ENCODE data around the gene RAB44.

The RAB44 gene

GRCh38 chr6:36677753-36678487, 19.7 kb upstream of the RAB44 start:
- no peak for DNase-seq (ENCODE audit: extremely low read depth, low read depth)
- no peak for TF ChIP-seq CTCF (IDR thresholded peaks at IDR 0.05; ENCODE audit: low read depth, low read length)

GRCh38 chr6:36678488-36679042, 19.1 kb upstream of the RAB44 start, which contains the start of gene CDKN1A:
Gene CDKN1A (plus strand): TSS chr6:36678714. CDS start chr6:36684102, 5,388 bp downstream.
- peak; percentile 95 for DNase-seq (ENCODE audit: extremely low read depth, low read depth)
- no peak for TF ChIP-seq CTCF (IDR thresholded peaks at IDR 0.05; ENCODE audit: low read depth, low read length)

- no peak for TF ChIP-seq CTCF (IDR thresholded peaks at IDR 0.05; ENCODE audit: low read depth, low read length)
- no peak for DNase-seq (ENCODE audit: extremely low read depth, low read depth)
Measured at GRCh38 chr6:36679043-36679833, 18.4 kb upstream of the RAB44 start.

GRCh38 chr6:36682328-36683144, 15.1 kb upstream of the RAB44 start:
- no peak for DNase-seq (ENCODE audit: extremely low read depth, low read depth)
- no peak for TF ChIP-seq CTCF (IDR thresholded peaks at IDR 0.05; ENCODE audit: low read depth, low read length)

- no peak for TF ChIP-seq CTCF (IDR thresholded peaks at IDR 0.05; ENCODE audit: low read depth, low read length)
- no peak for DNase-seq (ENCODE audit: extremely low read depth, low read depth)
Measured at GRCh38 chr6:36683145-36683655, 14.4 kb upstream of the RAB44 start.

GRCh38 chr6:36683656-36684446, 13.8 kb upstream of the RAB44 start:
- no peak for DNase-seq (ENCODE audit: extremely low read depth, low read depth)
- TF ChIP-seq CTCF (IDR thresholded peaks at IDR 0.05; ENCODE audit: low read depth, low read length) = no peak
